HepG2 (cell line): ENCODE results near the gene HTR6. TPM values are rescaled to one million over a fixed set of nuclear protein-coding genes. Genes with fewer than 3 reads are reported as not detected.

Experiments used
- AGO2 ChIP-seq: fragments of 200-400 bp; formaldehyde crosslinking; optimal IDR thresholded peaks from 2 replicates; pipeline ENCODE3; 2017; ENCODE audit warnings: mild to moderate bottlenecking, low read depth, low read length, moderate library complexity
- ATAD3A ChIP-seq: sonication (generic); formaldehyde crosslinking; IDR thresholded peaks from 2 replicates; pipeline ENCODE4 v1.4.0; 2020; ENCODE audit warnings: missing genetic modification reagents
- BHLHE40 ChIP-seq: IDR thresholded peaks from 2 replicates; pipeline ENCODE4 v1.6.1; 2011; ENCODE audit warnings: low read length, improper control_type of control experiment
- CEBPB ChIP-seq: IDR thresholded peaks from 2 replicates; pipeline ENCODE4 v1.6.1; 2011; ENCODE audit warnings: low read depth, low read length, improper control_type of control experiment, borderline replicate concordance
- FOXK1 ChIP-seq: sonication (generic); formaldehyde crosslinking; IDR thresholded peaks from 2 replicates; pipeline ENCODE4 v1.4.0; 2020; ENCODE audit warnings: low read depth, missing genetic modification reagents, borderline replicate concordance
- GFI1 ChIP-seq: sonication (generic); formaldehyde crosslinking; IDR thresholded peaks from 2 replicates; pipeline ENCODE4 v1.5.0; 2020; ENCODE audit warnings: missing genetic modification reagents, mild to moderate bottlenecking, borderline replicate concordance
- KDM2A ChIP-seq: sonication (generic); formaldehyde crosslinking; IDR thresholded peaks from 2 replicates; pipeline ENCODE4 v1.4.0; 2020; ENCODE audit warnings: low read depth, missing genetic modification reagents, borderline replicate concordance
- KMT2B ChIP-seq: IDR thresholded peaks from 2 replicates; pipeline ENCODE4 v1.6.1; 2016; ENCODE audit warnings: missing genetic modification reagents, missing compliant biosample characterization
- NFYC ChIP-seq: IDR thresholded peaks from 2 replicates; pipeline ENCODE4 v1.6.1; 2016; ENCODE audit warnings: missing genetic modification reagents, missing compliant biosample characterization
- SKI ChIP-seq: fragments of 450-650 bp; IDR thresholded peaks from one replicate; pipeline ENCODE4 v1.6.1; 2018; ENCODE audit warnings: mild to moderate bottlenecking; ENCODE audit not compliant: partially characterized antibody
- SOX13 ChIP-seq, 3 experiments: fragments of 450-650 bp in 1 of 3; sonication (generic) in 1 of 3; formaldehyde crosslinking in 1 of 3; IDR thresholded peaks in 2 of 3; conservative IDR thresholded peaks in 1 of 3; 2 replicates each; pipeline versions ENCODE4 v1.5.0 to v1.6.1; 2016 to 2020; ENCODE audit warnings: antibody characterized with exemption in 1 of 3, mild to moderate bottlenecking in 1 of 3, missing compliant biosample characterization in 1 of 3, missing genetic modification reagents in 1 of 3, moderate library complexity in 1 of 3
- SP5 ChIP-seq: IDR thresholded peaks from 2 replicates; pipeline ENCODE4 v1.6.1; 2016; ENCODE audit warnings: low read depth, borderline replicate concordance
- TBL1XR1 ChIP-seq: fragments of 150-350 bp; IDR thresholded peaks from 2 replicates; pipeline ENCODE4 v1.6.1; 2014; ENCODE audit warnings: borderline replicate concordance, low read length; ENCODE audit not compliant: partially characterized antibody
- XRCC5 ChIP-seq: fragments of 200-400 bp; formaldehyde crosslinking; optimal IDR thresholded peaks from 2 replicates; pipeline ENCODE3; 2017; ENCODE audit warnings: mild to moderate bottlenecking, low read length
- ZNF10 ChIP-seq: sonication (generic); formaldehyde crosslinking; IDR thresholded peaks from 2 replicates; pipeline ENCODE4 v1.4.0; 2020; ENCODE audit warnings: mild to moderate bottlenecking, low read depth, missing genetic modification reagents, borderline replicate concordance
- ZNF253 ChIP-seq: sonication (generic); formaldehyde crosslinking; IDR thresholded peaks from 2 replicates; pipeline ENCODE4 v1.8.0; 2022; ENCODE audit warnings: mild to moderate bottlenecking, missing genetic modification reagents, borderline replicate concordance
- ZNF331 ChIP-seq: sonication (generic); formaldehyde crosslinking; IDR thresholded peaks from 2 replicates; pipeline ENCODE4 v1.4.0; 2020; ENCODE audit warnings: missing genetic modification reagents
- ZNF782 ChIP-seq: sonication (generic); formaldehyde crosslinking; IDR thresholded peaks from 2 replicates; pipeline ENCODE4 v1.4.0; 2020; ENCODE audit warnings: missing genetic modification reagents, mild to moderate bottlenecking, borderline replicate concordance
- polyA plus RNA-seq, 8 experiments: library from polyadenylated mRNA; depleted of rRNA in 3 of 8; stranded (reverse) in 7 of 8; unstranded in 1 of 8; fragments of >200 nt; fragmentation: Illumina TruSeq in 4 of 8; extraction: Trizol in 4 of 8; gene quantifications; 2 replicates each; pipeline versions ENCODE4 v1.2.1 to v1.2.3, GENCODE V29; 2011 to 2016; ENCODE audit warnings: low read depth in 4 of 8, missing spikeins in 1 of 8, mixed read lengths in 1 of 8; ENCODE audit not compliant: insufficient read depth in 1 of 8
- total RNA-seq, 5 experiments: library from RNA; depleted of rRNA; stranded (reverse); fragments of >200 nt; fragmentation: Illumina TruSeq; extraction: Trizol; gene quantifications; 2 replicates each; pipeline ENCODE4 v1.2.3, GENCODE V29; 2016; ENCODE audit warnings: low read depth in 1 of 5
- TF ChIP-seq, protein P1 (sequence below): IDR thresholded peaks from 2 replicates; pipeline ENCODE4 v1.6.1; 2016; ENCODE audit warnings: missing genetic modification reagents, missing compliant biosample characterization
- TF ChIP-seq, protein P2 (sequence below): sonication (generic); formaldehyde crosslinking; IDR thresholded peaks from 2 replicates; pipeline ENCODE4 v1.4.0; 2020; ENCODE audit warnings: mild to moderate bottlenecking, missing genetic modification reagents
- TF ChIP-seq, protein P3 (sequence below): sonication (generic); formaldehyde crosslinking; IDR thresholded peaks from 2 replicates; pipeline ENCODE4 v1.9.0; 2022; ENCODE audit warnings: missing genetic modification reagents, mild to moderate bottlenecking, borderline replicate concordance
- TF ChIP-seq, protein P4 (sequence below): sonication (generic); formaldehyde crosslinking; IDR thresholded peaks from 2 replicates; pipeline ENCODE4 v1.4.0; 2020; ENCODE audit warnings: mild to moderate bottlenecking, low read depth, missing genetic modification reagents

Gene HTR6
- total and polyA plus RNA-seq, 2 of the 13 experiments (the other 11 are each of a cell fraction or from before 2014, with no cell fraction given), result 0.04 TPM; not detected in 1

DNA sequence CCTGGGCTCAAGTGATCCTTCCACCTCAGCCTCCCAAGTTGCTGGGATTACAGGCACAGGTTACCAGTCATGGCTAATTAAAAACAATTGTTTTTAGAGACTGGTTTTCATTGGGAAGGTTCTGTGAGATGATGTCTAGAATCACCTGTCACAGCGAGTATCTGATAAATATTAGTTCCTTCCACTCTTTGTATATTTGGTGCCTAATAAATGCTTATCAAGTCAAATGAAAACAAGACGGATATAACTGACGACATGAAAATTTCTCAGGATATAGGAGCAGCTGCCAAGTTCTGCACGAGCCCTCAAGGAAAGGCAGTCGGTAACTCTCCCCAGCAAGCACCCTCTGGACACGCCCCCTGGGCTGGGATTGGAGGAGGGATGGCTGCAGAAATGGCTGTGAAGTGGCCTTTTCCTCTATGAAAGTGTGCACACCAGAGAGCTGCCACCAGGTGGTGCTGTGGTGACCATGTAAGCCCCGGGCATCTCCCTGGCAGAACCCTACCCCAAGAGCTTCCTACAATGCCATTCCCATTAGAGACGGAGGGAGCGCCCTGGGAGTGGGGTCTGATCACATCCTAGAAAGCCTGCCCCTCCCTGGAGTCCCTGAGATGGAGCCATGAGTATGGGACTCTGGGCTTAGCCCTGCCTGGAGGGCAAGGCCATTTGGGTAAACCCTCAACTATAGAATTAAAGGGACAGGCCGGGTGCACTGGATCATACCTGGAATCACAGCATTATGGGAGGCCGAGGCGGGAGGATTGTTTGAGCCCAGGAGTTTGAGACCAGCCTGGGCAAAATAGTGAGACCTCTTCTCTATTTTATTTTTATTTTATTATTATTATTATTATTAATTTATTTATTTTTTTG is 50.9 kb downstream of the HTR6 start (continued):
- TF ChIP-seq, protein P1, sequence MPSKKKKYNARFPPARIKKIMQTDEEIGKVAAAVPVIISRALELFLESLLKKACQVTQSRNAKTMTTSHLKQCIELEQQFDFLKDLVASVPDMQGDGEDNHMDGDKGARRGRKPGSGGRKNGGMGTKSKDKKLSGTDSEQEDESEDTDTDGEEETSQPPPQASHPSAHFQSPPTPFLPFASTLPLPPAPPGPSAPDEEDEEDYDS (CRISPR knock-in tag), result no peak
- no peak for TF ChIP-seq FOXK1 (CRISPR knock-in tag)
- TF ChIP-seq ATAD3A (CRISPR knock-in tag), result no peak
- TF ChIP-seq ZNF331, result 0 out of 2 replicates have a peak, but pooled peaks have one; percentile 22
- TF ChIP-seq TBL1XR1, result no peak
- TF ChIP-seq, protein P2, sequence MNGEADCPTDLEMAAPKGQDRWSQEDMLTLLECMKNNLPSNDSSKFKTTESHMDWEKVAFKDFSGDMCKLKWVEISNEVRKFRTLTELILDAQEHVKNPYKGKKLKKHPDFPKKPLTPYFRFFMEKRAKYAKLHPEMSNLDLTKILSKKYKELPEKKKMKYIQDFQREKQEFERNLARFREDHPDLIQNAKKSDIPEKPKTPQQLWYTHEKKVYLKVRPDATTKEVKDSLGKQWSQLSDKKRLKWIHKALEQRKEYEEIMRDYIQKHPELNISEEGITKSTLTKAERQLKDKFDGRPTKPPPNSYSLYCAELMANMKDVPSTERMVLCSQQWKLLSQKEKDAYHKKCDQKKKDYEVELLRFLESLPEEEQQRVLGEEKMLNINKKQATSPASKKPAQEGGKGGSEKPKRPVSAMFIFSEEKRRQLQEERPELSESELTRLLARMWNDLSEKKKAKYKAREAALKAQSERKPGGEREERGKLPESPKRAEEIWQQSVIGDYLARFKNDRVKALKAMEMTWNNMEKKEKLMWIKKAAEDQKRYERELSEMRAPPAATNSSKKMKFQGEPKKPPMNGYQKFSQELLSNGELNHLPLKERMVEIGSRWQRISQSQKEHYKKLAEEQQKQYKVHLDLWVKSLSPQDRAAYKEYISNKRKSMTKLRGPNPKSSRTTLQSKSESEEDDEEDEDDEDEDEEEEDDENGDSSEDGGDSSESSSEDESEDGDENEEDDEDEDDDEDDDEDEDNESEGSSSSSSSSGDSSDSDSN (CRISPR knock-in tag), result no peak
- no peak for TF ChIP-seq AGO2
- TF ChIP-seq SOX13 (IDR thresholded peaks at IDR 0.05), result no peak
- TF ChIP-seq SOX13 (CRISPR knock-in tag; conservative IDR thresholded peaks at IDR 0.05 in 1 of 2, IDR thresholded peaks at IDR 0.05 in 1 of 2), result no peak
- TF ChIP-seq CEBPB, result no peak
- no peak for TF ChIP-seq SKI
- no peak for TF ChIP-seq ZNF782
- TF ChIP-seq KMT2B, result no peak
- TF ChIP-seq SP5, result no peak
- TF ChIP-seq ZNF253 (CRISPR knock-in tag), result no peak
- 0 out of 2 replicates have a peak, but pooled peaks have one; percentile 37 for TF ChIP-seq KDM2A
- TF ChIP-seq GFI1 (CRISPR knock-in tag), result 0 out of 2 replicates have a peak, but pooled peaks have one; percentile 22
- no peak for TF ChIP-seq ZNF10 (CRISPR knock-in tag)
- peak; percentile 14; the same call in 1 of the 2 replicates for TF ChIP-seq BHLHE40
- TF ChIP-seq, protein P3, sequence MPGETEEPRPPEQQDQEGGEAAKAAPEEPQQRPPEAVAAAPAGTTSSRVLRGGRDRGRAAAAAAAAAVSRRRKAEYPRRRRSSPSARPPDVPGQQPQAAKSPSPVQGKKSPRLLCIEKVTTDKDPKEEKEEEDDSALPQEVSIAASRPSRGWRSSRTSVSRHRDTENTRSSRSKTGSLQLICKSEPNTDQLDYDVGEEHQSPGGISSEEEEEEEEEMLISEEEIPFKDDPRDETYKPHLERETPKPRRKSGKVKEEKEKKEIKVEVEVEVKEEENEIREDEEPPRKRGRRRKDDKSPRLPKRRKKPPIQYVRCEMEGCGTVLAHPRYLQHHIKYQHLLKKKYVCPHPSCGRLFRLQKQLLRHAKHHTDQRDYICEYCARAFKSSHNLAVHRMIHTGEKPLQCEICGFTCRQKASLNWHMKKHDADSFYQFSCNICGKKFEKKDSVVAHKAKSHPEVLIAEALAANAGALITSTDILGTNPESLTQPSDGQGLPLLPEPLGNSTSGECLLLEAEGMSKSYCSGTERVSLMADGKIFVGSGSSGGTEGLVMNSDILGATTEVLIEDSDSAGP, result peak; percentile 25; the same call in 1 of the 2 replicates
- TF ChIP-seq NFYC (CRISPR knock-in tag), result peak; percentile 34; the same call in 1 of the 2 replicates
- TF ChIP-seq XRCC5, result peak; percentile 96
- TF ChIP-seq, protein P4, sequence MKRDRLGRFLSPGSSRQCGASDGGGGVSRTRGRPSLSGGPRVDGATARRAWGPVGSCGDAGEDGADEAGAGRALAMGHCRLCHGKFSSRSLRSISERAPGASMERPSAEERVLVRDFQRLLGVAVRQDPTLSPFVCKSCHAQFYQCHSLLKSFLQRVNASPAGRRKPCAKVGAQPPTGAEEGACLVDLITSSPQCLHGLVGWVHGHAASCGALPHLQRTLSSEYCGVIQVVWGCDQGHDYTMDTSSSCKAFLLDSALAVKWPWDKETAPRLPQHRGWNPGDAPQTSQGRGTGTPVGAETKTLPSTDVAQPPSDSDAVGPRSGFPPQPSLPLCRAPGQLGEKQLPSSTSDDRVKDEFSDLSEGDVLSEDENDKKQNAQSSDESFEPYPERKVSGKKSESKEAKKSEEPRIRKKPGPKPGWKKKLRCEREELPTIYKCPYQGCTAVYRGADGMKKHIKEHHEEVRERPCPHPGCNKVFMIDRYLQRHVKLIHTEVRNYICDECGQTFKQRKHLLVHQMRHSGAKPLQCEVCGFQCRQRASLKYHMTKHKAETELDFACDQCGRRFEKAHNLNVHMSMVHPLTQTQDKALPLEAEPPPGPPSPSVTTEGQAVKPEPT (CRISPR knock-in tag), result no peak
